H9 (cell line): ENCODE data around the gene ALMS1. TPM values are rescaled to one million over a fixed set of nuclear protein-coding genes. Genes with fewer than 3 reads are reported as not detected.

Experiments used
- DNase-seq: peaks from one replicate; pipeline ENCODE4 v3.0.0-alpha.2; 2017
- H2AFZ ChIP-seq: one replicate; pipeline ENCODE4 v1.6.1; 2013; ENCODE audit warnings: mild to moderate bottlenecking, low read length, control low read depth, moderate library complexity
- H2AK5ac ChIP-seq: 2 replicates; pipeline ENCODE4 v1.6.1; 2013; ENCODE audit warnings: low read length, control low read depth, mixed read lengths; ENCODE audit not compliant: insufficient read length
- H2BK120ac ChIP-seq: one replicate; pipeline ENCODE4 v1.6.1; 2013; ENCODE audit warnings: low read depth, mild to moderate bottlenecking, low read length, control low read depth, inconsistent platforms; ENCODE audit not compliant: poor library complexity, severe bottlenecking
- H2BK12ac ChIP-seq: 2 replicates; pipeline ENCODE4 v1.6.1; 2013; ENCODE audit warnings: low read length, control low read depth, mixed read lengths, low read depth; ENCODE audit not compliant: insufficient read length
- H2BK15ac ChIP-seq: 2 replicates; pipeline ENCODE4 v1.6.1; 2013; ENCODE audit warnings: low read depth, low read length, control low read depth
- H2BK20ac ChIP-seq: one replicate; pipeline ENCODE4 v1.6.1; 2013; ENCODE audit warnings: low read depth, mild to moderate bottlenecking, low read length, control low read depth, inconsistent platforms; ENCODE audit not compliant: poor library complexity, severe bottlenecking
- H2BK5ac ChIP-seq: 2 replicates; pipeline ENCODE4 v1.6.1; 2013; ENCODE audit warnings: low read length, control low read depth, mixed read lengths; ENCODE audit not compliant: insufficient read length
- H3K14ac ChIP-seq: 2 replicates; pipeline ENCODE4 v1.6.1; 2013; ENCODE audit warnings: low read length, control low read depth; ENCODE audit not compliant: insufficient read depth
- H3K18ac ChIP-seq: 2 replicates; pipeline ENCODE4 v1.6.1; 2013; ENCODE audit warnings: low read depth, mild to moderate bottlenecking, mixed read lengths, low read length, control low read depth; ENCODE audit not compliant: insufficient read length
- H3K23ac ChIP-seq: 2 replicates; pipeline ENCODE4 v1.6.1; 2013; ENCODE audit warnings: low read length, control low read depth, mixed read lengths, low read depth; ENCODE audit not compliant: insufficient read length
- H3K23me2 ChIP-seq: 2 replicates; pipeline ENCODE4 v1.6.1; 2013; ENCODE audit warnings: low read depth, mild to moderate bottlenecking, mixed read lengths, low read length, control low read depth; ENCODE audit not compliant: insufficient read length, poor library complexity, severe bottlenecking
- H3K27ac ChIP-seq: 2 replicates; pipeline ENCODE4 v1.5.1; 2013; ENCODE audit warnings: low read length, control low read depth, mixed read lengths, low read depth; ENCODE audit not compliant: insufficient read length
- H3K27me3 ChIP-seq: 2 replicates; pipeline ENCODE4 v1.6.1; 2013; ENCODE audit warnings: low read length, control low read depth, inconsistent platforms; ENCODE audit not compliant: insufficient read depth
- H3K4ac ChIP-seq: 2 replicates; pipeline ENCODE4 v1.6.1; 2013; ENCODE audit warnings: low read depth, mild to moderate bottlenecking, control low read depth, inconsistent platforms, low read length, moderate library complexity
- H3K4me1 ChIP-seq: 2 replicates; pipeline ENCODE4 v1.6.1; 2013; ENCODE audit warnings: low read length, control low read depth, inconsistent platforms; ENCODE audit not compliant: insufficient read depth
- H3K4me2 ChIP-seq: 2 replicates; pipeline ENCODE4 v1.6.1; 2013; ENCODE audit warnings: low read length, control low read depth, mixed read lengths; ENCODE audit not compliant: insufficient read length, insufficient read depth
- H3K56ac ChIP-seq: 2 replicates; pipeline ENCODE4 v1.6.1; 2013; ENCODE audit warnings: low read depth, mild to moderate bottlenecking, mixed read lengths, low read length, control low read depth; ENCODE audit not compliant: insufficient read length
- H3K79me1 ChIP-seq: 2 replicates; pipeline ENCODE4 v1.6.1; 2013; ENCODE audit warnings: low read depth, mild to moderate bottlenecking, moderate library complexity, low read length, control low read depth, inconsistent platforms; ENCODE audit not compliant: insufficient read depth, poor library complexity, severe bottlenecking
- H3K79me2 ChIP-seq: 2 replicates; pipeline ENCODE4 v1.6.1; 2013; ENCODE audit warnings: low read length, control low read depth, inconsistent platforms; ENCODE audit not compliant: insufficient read depth
- H3K9ac ChIP-seq: 2 replicates; pipeline ENCODE4 v1.6.1; 2013; ENCODE audit warnings: low read length, control low read depth, mixed read lengths; ENCODE audit not compliant: insufficient read length; ENCODE audit errors: extremely low read depth
- H3K9me3 ChIP-seq: one replicate; pipeline ENCODE4 v1.6.1; 2013; ENCODE audit warnings: low read depth, low read length, inconsistent platforms; ENCODE audit not compliant: control insufficient read depth
- H3T11ph ChIP-seq: one replicate; pipeline ENCODE4 v1.6.1; 2013; ENCODE audit warnings: mild to moderate bottlenecking, low read length, control low read depth, inconsistent platforms
- H4K20me1 ChIP-seq: one replicate; pipeline ENCODE4 v1.6.1; 2013; ENCODE audit not compliant: control insufficient read depth, insufficient read length, insufficient read depth
- H4K5ac ChIP-seq: 2 replicates; pipeline ENCODE4 v1.6.1; 2013; ENCODE audit warnings: low read depth, mild to moderate bottlenecking, mixed read lengths, low read length, control low read depth; ENCODE audit not compliant: insufficient read length
- H4K8ac ChIP-seq: replicated peaks from 2 replicates; pipeline ENCODE4 v1.6.1; 2013; ENCODE audit warnings: low read length, control low read depth, mixed read lengths, low read depth; ENCODE audit not compliant: insufficient read length
- H4K91ac ChIP-seq: 2 replicates; pipeline ENCODE4 v1.6.1; 2013; ENCODE audit warnings: low read depth, mild to moderate bottlenecking, moderate library complexity, mixed read lengths, low read length, control low read depth; ENCODE audit not compliant: insufficient read length
- H3K27ac Mint-ChIP-seq, 3 experiments: 2 replicates in 2 of 3; 3 replicates in 1 of 3; pipeline ENCODE4 v1.8.0; 2020 to 2021; ENCODE audit warnings: mixed read lengths in 3 of 3, mild to moderate bottlenecking in 1 of 3, moderate library complexity in 1 of 3
- H3K27me3 Mint-ChIP-seq: 2 replicates; pipeline ENCODE4 v1.8.0; 2021; ENCODE audit warnings: low read depth, mild to moderate bottlenecking, moderate library complexity, mixed read lengths
- H3K36me3 Mint-ChIP-seq, 3 experiments: 2 replicates in 2 of 3; 3 replicates in 1 of 3; pipeline ENCODE4 v1.8.0; 2020 to 2021; ENCODE audit warnings: low read depth in 3 of 3, mixed read lengths in 3 of 3; ENCODE audit not compliant: insufficient read depth in 1 of 3
- H3K4me1 Mint-ChIP-seq, 2 experiments: 2 replicates each; pipeline ENCODE4 v1.8.0; 2020; ENCODE audit warnings: mixed read lengths in 2 of 2
- H3K4me3 Mint-ChIP-seq, 2 experiments: 2 replicates in 1 of 2; 3 replicates in 1 of 2; pipeline ENCODE4 v1.8.0; 2020 to 2021; ENCODE audit warnings: mild to moderate bottlenecking in 2 of 2, mixed read lengths in 2 of 2, moderate library complexity in 1 of 2
- H3K9me3 Mint-ChIP-seq, 2 experiments: 2 replicates in 1 of 2; 3 replicates in 1 of 2; pipeline ENCODE4 v1.8.0; 2020; ENCODE audit warnings: mild to moderate bottlenecking in 2 of 2, mixed read lengths in 2 of 2, moderate library complexity in 1 of 2
- total RNA-seq: library from RNA; stranded (reverse); gene quantifications from 2 replicates; pipeline ENCODE4 v1.2.1, GENCODE V29; 2021
- TF ChIP-seq, protein P1 (sequence below): fragments of 200-600 bp; sonication (generic); conservative IDR thresholded peaks from 3 replicates; pipeline ENCODE4 v1.8.0; 2021; ENCODE audit warnings: antibody characterized with exemption, mild to moderate bottlenecking

ALMS1 gene
- total RNA-seq, 1 experiment from 2014 or later, result 36.2 TPM

DNA sequence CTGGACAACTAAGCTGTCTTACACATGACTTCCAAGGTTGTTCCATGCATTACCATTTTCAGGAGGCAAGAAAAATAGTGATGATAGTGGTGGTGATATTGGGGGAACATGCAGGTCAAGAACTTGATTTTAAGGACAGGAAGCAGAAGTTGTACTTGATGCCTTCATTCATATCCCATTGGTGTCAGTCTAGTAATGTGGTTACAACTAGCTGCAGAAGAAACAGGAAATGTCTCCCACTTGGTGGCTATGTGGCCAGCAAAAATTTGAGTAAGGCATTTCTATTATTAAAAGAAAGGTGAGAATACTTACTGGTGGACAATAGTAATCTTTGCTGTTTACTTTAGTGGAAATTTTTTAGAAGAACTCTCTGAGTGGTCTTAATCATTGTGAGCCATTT is 103.4 kb downstream of the ALMS1 start:
- Histone ChIP-seq H4K5ac (no peak overlapping the region), H3K14ac (no peak overlapping the region), H4K8ac (no peak overlapping the region), H3K4me2 (no peak overlapping the region), H4K91ac (no peak overlapping the region), H3T11ph (no peak overlapping the region), H3K4me1 (no peaks in the 10 kb centered on the region; the same call in 1 of the 2 replicates), H2BK120ac (no peak overlapping the region), H2BK20ac (no peak overlapping the region), H3K27ac (no peak overlapping the region), H3K4ac (no peak overlapping the region), H2AK5ac (no peak overlapping the region), H3K56ac (no peak overlapping the region), H2AFZ (no peak overlapping the region), H3K27me3 (no peaks in the 10 kb centered on the region), H4K20me1 (no peaks in the 10 kb centered on the region), H3K9me3 (no peaks in the 10 kb centered on the region), H2BK5ac (no peak overlapping the region), H3K79me1 (no peaks in the 10 kb centered on the region), H2BK12ac (no peak overlapping the region), H3K9ac (no peak overlapping the region), H3K79me2 (no peaks in the 10 kb centered on the region), H3K23ac (no peak overlapping the region), H3K18ac (no peak overlapping the region), H3K23me2 (no peaks in the 10 kb centered on the region), H2BK15ac (no peak overlapping the region)
- no peak for DNase-seq
- Mint-ChIP-seq H3K36me3 (peaks cover 21 to 39% (median 34%) of the 10 kb centered on the region in 3 experiments; a peak in 6 of 7 replicates), H3K9me3 (peaks cover 0 to 4% of the 10 kb centered on the region in 2 experiments; a peak in 1 of 5 replicates), H3K4me3 (no peak overlapping the region), H3K27ac (no peak overlapping the region; a peak in 1 of 7 replicates), H3K4me1 (peaks cover 16 to 19% of the 10 kb centered on the region in 2 experiments), H3K27me3 (no peaks in the 10 kb centered on the region)
- TF ChIP-seq, protein P1, sequence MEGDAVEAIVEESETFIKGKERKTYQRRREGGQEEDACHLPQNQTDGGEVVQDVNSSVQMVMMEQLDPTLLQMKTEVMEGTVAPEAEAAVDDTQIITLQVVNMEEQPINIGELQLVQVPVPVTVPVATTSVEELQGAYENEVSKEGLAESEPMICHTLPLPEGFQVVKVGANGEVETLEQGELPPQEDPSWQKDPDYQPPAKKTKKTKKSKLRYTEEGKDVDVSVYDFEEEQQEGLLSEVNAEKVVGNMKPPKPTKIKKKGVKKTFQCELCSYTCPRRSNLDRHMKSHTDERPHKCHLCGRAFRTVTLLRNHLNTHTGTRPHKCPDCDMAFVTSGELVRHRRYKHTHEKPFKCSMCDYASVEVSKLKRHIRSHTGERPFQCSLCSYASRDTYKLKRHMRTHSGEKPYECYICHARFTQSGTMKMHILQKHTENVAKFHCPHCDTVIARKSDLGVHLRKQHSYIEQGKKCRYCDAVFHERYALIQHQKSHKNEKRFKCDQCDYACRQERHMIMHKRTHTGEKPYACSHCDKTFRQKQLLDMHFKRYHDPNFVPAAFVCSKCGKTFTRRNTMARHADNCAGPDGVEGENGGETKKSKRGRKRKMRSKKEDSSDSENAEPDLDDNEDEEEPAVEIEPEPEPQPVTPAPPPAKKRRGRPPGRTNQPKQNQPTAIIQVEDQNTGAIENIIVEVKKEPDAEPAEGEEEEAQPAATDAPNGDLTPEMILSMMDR, result no peak
